Measurements from ENCODE around the gene POU2F3. TPM values are rescaled to one million over a fixed set of nuclear protein-coding genes. Genes with fewer than 3 reads are reported as not detected.

POU2F3 gene
- total RNA-seq, 2 donors from 2014 or later: 1.5 to 6.1 TPM

DNA sequence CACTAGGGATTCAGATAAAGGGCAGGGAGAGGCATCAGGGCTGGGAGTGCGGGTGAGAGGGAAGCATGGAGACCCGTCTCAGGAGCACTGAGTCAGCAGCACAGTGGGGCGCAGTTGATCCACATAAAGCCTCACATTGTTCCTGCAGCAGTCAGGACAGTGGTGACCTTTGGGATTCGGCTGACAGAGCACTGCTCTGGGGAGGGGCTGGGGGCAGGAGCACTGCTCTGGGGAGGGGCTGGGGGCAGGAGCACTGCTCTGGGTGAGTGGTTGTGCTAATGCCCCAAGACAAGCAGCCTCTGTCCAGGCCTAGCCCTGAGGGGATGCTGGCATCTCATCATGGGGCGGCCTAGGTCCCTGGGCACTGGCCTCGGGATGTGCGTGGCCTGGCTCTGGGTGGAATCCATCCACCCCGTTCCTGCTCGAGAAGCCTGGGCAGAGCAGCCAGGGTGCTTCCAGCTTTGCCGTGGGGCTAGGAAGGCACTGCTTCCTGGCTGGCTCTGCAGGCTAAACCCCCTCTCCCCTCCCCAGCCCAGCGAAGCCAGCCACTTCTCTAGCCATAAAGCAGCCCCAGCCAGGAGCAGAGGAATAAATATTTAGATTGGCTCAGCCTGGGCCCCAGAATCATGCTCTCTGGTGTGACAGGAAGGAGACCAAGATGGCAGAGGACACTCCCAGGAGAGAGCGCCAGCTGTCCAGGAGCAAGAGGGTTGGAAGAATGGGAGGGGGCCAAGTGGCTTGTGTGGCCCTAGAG is 21.8 kb upstream of the POU2F3 start:
- TF ChIP-seq POLR2A (IDR thresholded peaks at IDR 0.05) (no peak), POLR2AphosphoS5 (IDR thresholded peaks at IDR 0.05) (peak; percentile 50)
- intact Hi-C loops (cut with DNase I): no loop called here
- peaks cover 10% of the 10 kb centered on the region for H3K4me1 ChIP-seq (replicated peaks)
- WGBS: 36% methylated on average over 11 of the region's 12 CpGs
- H3K27me3 ChIP-seq (replicated peaks; ENCODE audit: insufficient read depth): no peaks in the 10 kb centered on the region
- peak; percentile 58 for DNase-seq (ENCODE audit: low spot score)
- H3K27ac ChIP-seq: peak overlapping the region; percentile 19 to 27
- H3K36me3 ChIP-seq: no peaks in the 10 kb centered on the region
- no peak overlapping the region for H3K4me3 ChIP-seq
- no peaks in the 10 kb centered on the region for H3K9me3 ChIP-seq

DNA sequence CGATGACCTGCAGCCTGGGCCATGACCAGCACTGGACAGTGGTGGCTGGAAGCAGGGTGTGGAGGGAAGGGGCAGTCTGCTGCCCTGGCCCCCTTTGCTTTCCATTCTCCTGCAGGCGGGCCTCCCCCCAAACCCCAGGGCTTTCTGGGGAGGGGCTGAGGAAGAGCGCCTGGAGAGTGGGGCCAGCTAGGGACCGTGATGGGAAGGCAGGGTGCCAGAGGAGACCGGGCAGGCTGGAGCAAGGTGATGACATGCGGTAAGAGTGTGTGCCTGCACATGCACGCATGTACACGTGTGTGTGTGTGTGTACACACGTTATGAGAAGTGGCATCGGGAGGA is 21.3 kb upstream of the POU2F3 start:
- Histone ChIP-seq H3K27me3 (replicated peaks; ENCODE audit: insufficient read depth) (no peaks in the 10 kb centered on the region), H3K36me3 (no peaks in the 10 kb centered on the region), H3K4me1 (replicated peaks) (peaks cover 10% of the 10 kb centered on the region), H3K4me3 (no peak overlapping the region), H3K27ac (peak overlapping the region; percentile 19 to 27), H3K9me3 (no peaks in the 10 kb centered on the region)
- TF ChIP-seq POLR2AphosphoS5 (IDR thresholded peaks at IDR 0.05) (no peak), POLR2A (IDR thresholded peaks at IDR 0.05) (no peak)
- TF ChIP-seq, protein P1, sequence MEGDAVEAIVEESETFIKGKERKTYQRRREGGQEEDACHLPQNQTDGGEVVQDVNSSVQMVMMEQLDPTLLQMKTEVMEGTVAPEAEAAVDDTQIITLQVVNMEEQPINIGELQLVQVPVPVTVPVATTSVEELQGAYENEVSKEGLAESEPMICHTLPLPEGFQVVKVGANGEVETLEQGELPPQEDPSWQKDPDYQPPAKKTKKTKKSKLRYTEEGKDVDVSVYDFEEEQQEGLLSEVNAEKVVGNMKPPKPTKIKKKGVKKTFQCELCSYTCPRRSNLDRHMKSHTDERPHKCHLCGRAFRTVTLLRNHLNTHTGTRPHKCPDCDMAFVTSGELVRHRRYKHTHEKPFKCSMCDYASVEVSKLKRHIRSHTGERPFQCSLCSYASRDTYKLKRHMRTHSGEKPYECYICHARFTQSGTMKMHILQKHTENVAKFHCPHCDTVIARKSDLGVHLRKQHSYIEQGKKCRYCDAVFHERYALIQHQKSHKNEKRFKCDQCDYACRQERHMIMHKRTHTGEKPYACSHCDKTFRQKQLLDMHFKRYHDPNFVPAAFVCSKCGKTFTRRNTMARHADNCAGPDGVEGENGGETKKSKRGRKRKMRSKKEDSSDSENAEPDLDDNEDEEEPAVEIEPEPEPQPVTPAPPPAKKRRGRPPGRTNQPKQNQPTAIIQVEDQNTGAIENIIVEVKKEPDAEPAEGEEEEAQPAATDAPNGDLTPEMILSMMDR (IDR thresholded peaks at IDR 0.05): no peak
- intact Hi-C loops (cut with DNase I): no loop called here
- no peak for DNase-seq (ENCODE audit: low spot score)
- whole genome bisulfite sequencing: 32% methylated on average over 10 of the region's 10 CpGs

DNA sequence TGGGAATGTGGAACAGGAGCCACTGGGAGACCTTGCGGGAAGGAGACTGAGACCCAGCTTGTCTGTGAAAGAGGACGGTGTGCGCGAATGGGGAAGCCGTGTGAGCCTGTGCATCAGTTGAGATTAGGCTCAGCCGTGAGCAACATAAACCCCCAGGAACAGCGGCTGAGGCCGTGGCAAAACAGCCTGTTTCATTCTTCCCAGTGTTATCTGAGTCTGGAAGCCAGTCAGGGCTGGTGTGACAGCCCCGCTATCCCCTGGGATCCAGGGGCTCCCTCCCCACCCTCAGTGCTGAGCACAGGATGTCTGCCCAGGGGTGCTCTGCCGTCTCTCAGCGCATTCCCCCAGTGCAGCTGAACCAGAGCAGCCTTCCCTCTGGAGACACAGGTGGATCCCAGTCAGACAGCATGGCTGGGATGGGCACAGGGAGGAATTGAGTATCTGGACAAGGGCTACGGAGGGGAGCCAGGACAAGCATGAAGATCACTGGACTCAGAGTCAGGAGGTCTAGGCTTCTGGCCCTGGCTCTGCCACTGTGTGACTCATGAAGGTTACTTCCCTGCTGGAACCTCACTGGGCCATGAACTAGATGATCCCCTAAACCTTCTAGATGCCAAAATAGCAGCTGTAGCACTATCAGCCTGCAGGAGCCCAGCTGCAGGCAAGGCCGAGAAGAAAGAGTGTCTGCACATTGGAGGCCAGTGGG is 20.6 kb upstream of the POU2F3 start:
- Histone ChIP-seq H3K27me3 (replicated peaks; ENCODE audit: insufficient read depth) (no peaks in the 10 kb centered on the region), H3K4me3 (no peak overlapping the region), H3K9me3 (no peaks in the 10 kb centered on the region), H3K27ac (peak overlapping the region; percentile 19 to 27), H3K4me1 (replicated peaks) (peaks cover 10% of the 10 kb centered on the region), H3K36me3 (no peaks in the 10 kb centered on the region)
- TF ChIP-seq POLR2AphosphoS5 (IDR thresholded peaks at IDR 0.05) (no peak), POLR2A (IDR thresholded peaks at IDR 0.05) (no peak)
- TF ChIP-seq, protein P1 (IDR thresholded peaks at IDR 0.05): no peak
- intact Hi-C loops (cut with DNase I): no loop called here
- DNase-seq (ENCODE audit: low spot score): no peak
- 79% methylated on average over 13 of the region's 13 CpGs for WGBS

DNA sequence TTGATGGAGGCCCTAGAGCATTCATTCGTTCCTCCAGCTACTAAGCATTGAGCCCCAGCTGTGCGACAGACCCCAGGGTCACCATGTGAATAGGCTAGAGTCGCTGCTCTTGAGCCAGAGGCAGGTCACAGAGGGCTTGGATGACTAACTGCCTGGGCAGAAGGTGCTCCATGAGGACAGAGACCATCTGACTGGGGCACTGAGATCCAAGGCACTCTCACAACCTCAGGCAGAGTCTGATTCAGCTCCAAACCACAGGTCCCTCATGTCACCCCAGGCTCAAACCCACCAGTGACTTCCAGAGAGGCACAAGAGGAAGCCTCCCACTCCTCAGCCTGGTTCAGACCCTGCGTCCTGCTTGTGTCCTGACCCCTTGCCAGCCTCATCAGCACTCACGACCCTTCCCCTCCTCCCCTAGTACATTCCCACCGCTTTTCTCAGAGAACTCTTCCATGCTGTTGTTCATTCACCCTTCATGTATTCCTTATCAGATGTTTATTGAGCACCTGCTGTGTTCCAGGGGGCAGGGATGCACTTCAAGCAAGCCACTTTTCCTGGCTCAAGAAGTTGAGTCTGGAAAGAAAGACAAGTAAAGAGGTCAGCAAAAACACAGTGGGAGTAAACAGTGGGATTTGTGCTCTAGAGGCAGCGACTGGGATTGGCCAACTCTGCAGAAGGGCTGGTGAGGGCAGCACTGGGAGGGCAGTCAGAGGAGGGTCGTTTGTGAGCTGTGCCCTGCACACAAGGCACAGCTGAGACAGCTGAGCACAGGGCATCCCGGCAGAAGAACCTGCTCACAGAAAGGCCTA is 19.8 kb upstream of the POU2F3 start:
- H3K27me3 ChIP-seq (replicated peaks; ENCODE audit: insufficient read depth): no peaks in the 10 kb centered on the region
- no peak overlapping the region for H3K27ac ChIP-seq
- H3K9me3 ChIP-seq: no peaks in the 10 kb centered on the region
- H3K4me1 ChIP-seq (replicated peaks): peaks cover 10% of the 10 kb centered on the region
- TF ChIP-seq POLR2AphosphoS5 (IDR thresholded peaks at IDR 0.05) (no peak), POLR2A (IDR thresholded peaks at IDR 0.05) (no peak)
- TF ChIP-seq, protein P1 (IDR thresholded peaks at IDR 0.05): no peak
- intact Hi-C loops (cut with DNase I): no loop called here
- no peak for DNase-seq (ENCODE audit: low spot score)
- no peaks in the 10 kb centered on the region for H3K36me3 ChIP-seq
- WGBS: 80% methylated on average over 9 of the region's 9 CpGs
- H3K4me3 ChIP-seq: no peak overlapping the region

DNA sequence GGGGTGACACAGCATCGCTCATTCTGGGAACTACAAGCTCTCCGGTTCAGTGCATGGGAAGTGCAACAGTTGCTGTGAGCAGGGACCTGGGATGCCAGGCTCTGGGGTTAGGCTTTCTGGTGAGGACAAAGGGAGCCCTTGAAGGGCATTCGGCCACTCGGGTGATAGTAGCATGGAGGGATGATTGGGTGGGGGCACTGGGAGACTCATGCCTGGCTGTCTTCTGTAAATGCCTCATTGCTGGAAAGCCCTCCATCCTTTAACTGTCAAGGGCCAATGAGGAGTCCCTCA is 19.2 kb upstream of the POU2F3 start:
- no peak overlapping the region for H3K4me3 ChIP-seq
- WGBS: 93% methylated on average over 4 of the region's 4 CpGs
- H3K27me3 ChIP-seq (replicated peaks; ENCODE audit: insufficient read depth): no peaks in the 10 kb centered on the region
- TF ChIP-seq POLR2AphosphoS5 (IDR thresholded peaks at IDR 0.05) (no peak), POLR2A (IDR thresholded peaks at IDR 0.05) (no peak)
- TF ChIP-seq, protein P1 (IDR thresholded peaks at IDR 0.05): no peak
- H3K9me3 ChIP-seq: no peaks in the 10 kb centered on the region
- no peak overlapping the region for H3K27ac ChIP-seq
- no peak for DNase-seq (ENCODE audit: low spot score)
- intact Hi-C loops (cut with DNase I): no loop called here
- no peaks in the 10 kb centered on the region for H3K36me3 ChIP-seq
- H3K4me1 ChIP-seq (replicated peaks): peaks cover 10% of the 10 kb centered on the region
